Upper lobe of right lung (tissue), 1 donor: ENCODE measurements around the gene GOPC. TPM values are rescaled to one million over a fixed set of nuclear protein-coding genes. Genes with fewer than 3 reads are reported as not detected.

Experiments
- ATAC-seq: fragments of 200-7000 bp; cut with Tn5 transposase; one replicate; pipeline ENCODE4 v1.9.1; 2020; ENCODE audit warnings: mild to moderate bottlenecking, moderate library complexity
- DNase-seq: peaks from one replicate; pipeline ENCODE4 v3.0.0-alpha.2; 2020
- H3K27ac ChIP-seq: fragments of 200-600 bp; one replicate; pipeline ENCODE4 v1.8.0; 2022
- H3K27me3 ChIP-seq: fragments of 200-600 bp; one replicate; pipeline ENCODE4 v1.8.0; 2022; ENCODE audit warnings: mild to moderate bottlenecking
- H3K36me3 ChIP-seq: fragments of 200-600 bp; one replicate; pipeline ENCODE4 v1.8.0; 2022
- H3K4me1 ChIP-seq: fragments of 200-600 bp; one replicate; pipeline ENCODE4 v1.8.0; 2022
- H3K4me3 ChIP-seq: fragments of 200-600 bp; one replicate; pipeline ENCODE4 v1.8.0; 2022; ENCODE audit warnings: mild to moderate bottlenecking
- H3K9me3 ChIP-seq: fragments of 200-600 bp; one replicate; pipeline ENCODE4 v1.8.0; 2022
- intact Hi-C: fragments of 100-400 bp; cut with DNase I; formaldehyde crosslinking; loops from one replicate; pipeline ENCODE4 v1.11.0; 2022
- total RNA-seq: library from RNA; stranded (reverse); fragmentation: NEBNext Ultra II Directional; extraction: Animal tissue kit (Norgen Biotek cat#: 25700); gene quantifications from one replicate; pipeline ENCODE4 v1.2.1, GENCODE V29; 2021
- TF ChIP-seq, protein P1 (sequence below): fragments of 200-600 bp; IDR thresholded peaks from one replicate; pipeline ENCODE4 v1.8.0; 2022; ENCODE audit warnings: antibody characterized with exemption
- donor health status: DM: no; HTN: yes; CAD: no; lungs with severe emphysema.

GOPC gene
- total RNA-seq, 1 donor from 2014 or later = 21.5 TPM

DNA sequence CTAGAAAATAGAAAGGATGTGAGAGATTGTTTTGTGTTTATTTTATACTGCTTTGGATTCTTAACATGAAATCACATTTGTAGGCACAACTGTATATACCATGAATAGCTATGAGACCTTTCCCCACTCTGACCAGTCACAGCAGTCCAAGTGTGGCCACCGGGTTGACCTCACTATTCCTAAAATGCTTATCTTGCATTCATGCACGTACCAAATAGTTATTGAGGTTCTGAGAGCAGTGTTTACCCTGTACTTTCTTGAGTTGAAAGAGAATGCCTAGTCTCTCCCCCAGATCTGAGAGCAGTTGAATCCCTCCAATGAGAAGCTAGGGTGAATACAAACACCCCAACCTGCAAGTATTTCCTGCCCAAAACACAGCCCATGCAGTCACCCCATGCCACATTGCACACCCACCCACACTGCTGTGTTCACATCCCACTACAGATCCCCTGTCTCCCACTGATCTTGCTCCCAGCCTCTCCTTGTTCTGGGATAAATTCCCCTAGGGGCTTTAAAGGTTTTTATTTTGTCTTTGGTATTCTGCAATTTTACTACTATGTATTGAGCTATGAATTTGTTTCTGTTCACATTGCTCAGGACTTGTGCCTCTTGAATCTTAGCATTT, 51.6 kb downstream of the GOPC start:
- no peak overlapping the region for H3K27ac ChIP-seq
- DNase-seq = no peak
- peaks cover 17% of the 10 kb centered on the region for H3K36me3 ChIP-seq
- intact Hi-C loops = loop anchor here (10.0 kb wide), 1 partner anchor 106 kb away; no protein-coding TSS in a partner anchor
- TF ChIP-seq, protein P1, sequence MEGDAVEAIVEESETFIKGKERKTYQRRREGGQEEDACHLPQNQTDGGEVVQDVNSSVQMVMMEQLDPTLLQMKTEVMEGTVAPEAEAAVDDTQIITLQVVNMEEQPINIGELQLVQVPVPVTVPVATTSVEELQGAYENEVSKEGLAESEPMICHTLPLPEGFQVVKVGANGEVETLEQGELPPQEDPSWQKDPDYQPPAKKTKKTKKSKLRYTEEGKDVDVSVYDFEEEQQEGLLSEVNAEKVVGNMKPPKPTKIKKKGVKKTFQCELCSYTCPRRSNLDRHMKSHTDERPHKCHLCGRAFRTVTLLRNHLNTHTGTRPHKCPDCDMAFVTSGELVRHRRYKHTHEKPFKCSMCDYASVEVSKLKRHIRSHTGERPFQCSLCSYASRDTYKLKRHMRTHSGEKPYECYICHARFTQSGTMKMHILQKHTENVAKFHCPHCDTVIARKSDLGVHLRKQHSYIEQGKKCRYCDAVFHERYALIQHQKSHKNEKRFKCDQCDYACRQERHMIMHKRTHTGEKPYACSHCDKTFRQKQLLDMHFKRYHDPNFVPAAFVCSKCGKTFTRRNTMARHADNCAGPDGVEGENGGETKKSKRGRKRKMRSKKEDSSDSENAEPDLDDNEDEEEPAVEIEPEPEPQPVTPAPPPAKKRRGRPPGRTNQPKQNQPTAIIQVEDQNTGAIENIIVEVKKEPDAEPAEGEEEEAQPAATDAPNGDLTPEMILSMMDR = no peak
- H3K4me3 ChIP-seq = no peak overlapping the region
- no peak for ATAC-seq
- no peaks in the 10 kb centered on the region for H3K9me3 ChIP-seq
- H3K4me1 ChIP-seq = peaks cover 10% of the 10 kb centered on the region
- no peaks in the 10 kb centered on the region for H3K27me3 ChIP-seq

DNA sequence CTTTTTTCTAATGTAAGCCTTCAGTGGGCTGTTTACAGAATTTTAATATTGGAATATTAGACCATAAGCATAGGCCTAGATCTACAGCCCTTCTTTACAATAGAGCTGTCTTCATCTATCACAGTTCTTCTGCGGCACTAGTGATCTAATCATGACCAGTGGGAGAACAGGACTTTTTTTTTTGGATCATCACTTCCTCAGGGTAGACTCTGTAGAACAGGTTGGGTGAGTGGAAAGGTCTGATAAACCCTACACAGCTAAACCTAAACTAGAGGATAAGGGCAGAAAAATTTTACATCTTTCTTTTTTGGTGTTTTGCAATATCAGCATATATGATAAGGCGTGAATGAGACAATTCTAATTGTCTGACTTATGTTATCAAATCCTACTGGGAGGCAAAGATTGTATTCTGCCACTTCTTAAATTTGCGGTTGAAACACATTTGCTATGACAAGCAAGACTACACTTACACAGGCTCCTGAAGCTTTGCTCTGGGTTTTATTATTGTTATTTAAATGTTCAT, 52.2 kb downstream of the GOPC start:
- intact Hi-C loops = loop anchor here (10.0 kb wide), 1 partner anchor 105 kb away; no protein-coding TSS in a partner anchor
- TF ChIP-seq, protein P1 = no peak
- Histone ChIP-seq H3K9me3 (no peaks in the 10 kb centered on the region), H3K4me1 (peaks cover 10% of the 10 kb centered on the region), H3K4me3 (no peak overlapping the region), H3K27ac (no peak overlapping the region), H3K36me3 (peaks cover 23% of the 10 kb centered on the region), H3K27me3 (no peaks in the 10 kb centered on the region)
- no peak for ATAC-seq
- no peak for DNase-seq

DNA sequence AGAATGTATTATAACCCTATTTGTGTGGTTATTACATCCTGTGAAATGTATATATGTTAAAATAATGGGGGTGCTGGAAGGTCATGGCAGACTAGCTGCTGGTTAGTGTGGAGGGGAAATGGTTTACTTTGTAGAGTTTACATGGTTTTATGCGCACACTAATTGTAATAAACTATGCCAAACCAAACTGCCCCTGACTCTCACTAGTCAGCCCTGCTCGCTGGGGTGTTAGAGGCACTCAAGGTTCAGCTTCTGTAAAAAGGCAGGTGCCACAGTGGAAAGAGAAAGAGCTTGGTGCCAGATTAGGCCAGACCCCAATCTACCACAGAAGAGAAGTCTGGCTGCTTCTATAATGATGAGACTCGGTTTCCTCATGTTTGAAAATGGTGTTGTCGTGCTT, 52.7 kb downstream of the GOPC start:
- peaks cover 10% of the 10 kb centered on the region for H3K4me1 ChIP-seq
- no peak overlapping the region for H3K27ac ChIP-seq
- H3K36me3 ChIP-seq = peaks cover 28% of the 10 kb centered on the region
- no peaks in the 10 kb centered on the region for H3K9me3 ChIP-seq
- no peak overlapping the region for H3K4me3 ChIP-seq
- no peak for DNase-seq
- no peaks in the 10 kb centered on the region for H3K27me3 ChIP-seq
- ATAC-seq = no peak
- intact Hi-C loops = loop anchor here (10.0 kb wide), 1 partner anchor 105 kb away; no protein-coding TSS in a partner anchor
- TF ChIP-seq, protein P1 = no peak

DNA sequence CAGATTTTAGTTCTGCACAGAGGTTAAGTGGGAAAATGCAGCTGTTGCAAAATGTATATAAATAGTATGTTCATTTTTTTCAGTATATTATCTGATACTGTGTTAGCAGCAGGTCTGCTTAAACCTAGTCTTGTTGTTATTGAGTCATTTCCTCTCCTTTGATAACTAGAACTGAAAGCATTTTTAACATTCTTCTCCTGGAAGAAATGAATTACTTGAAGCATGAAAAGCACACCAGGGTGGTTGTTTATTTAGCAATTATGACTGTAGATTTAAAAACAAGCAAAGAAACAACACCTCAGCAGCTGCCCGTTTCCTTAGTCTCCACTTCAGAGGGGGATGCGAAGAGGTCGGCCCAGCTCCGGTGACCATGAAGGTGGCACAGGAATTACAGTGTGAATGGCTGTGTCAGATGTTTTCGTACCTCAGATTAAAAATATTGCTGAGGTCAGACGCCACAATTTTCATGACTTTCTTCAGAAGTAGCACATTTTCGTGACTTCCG, 53.5 kb downstream of the GOPC start:
- Histone ChIP-seq H3K9me3 (no peaks in the 10 kb centered on the region), H3K27me3 (no peaks in the 10 kb centered on the region), H3K27ac (peak overlapping the region; percentile 18), H3K36me3 (peaks cover 35% of the 10 kb centered on the region), H3K4me3 (no peak overlapping the region), H3K4me1 (peaks cover 10% of the 10 kb centered on the region)
- peak; percentile 4 for ATAC-seq
- intact Hi-C loops = no loop called here
- DNase-seq = no peak
- TF ChIP-seq, protein P1 = no peak

- no peaks in the 10 kb centered on the region for H3K27me3 ChIP-seq
- no peaks in the 10 kb centered on the region for H3K9me3 ChIP-seq
- H3K4me3 ChIP-seq = peak overlapping the region; percentile 35
- peaks cover 43% of the 10 kb centered on the region for H3K36me3 ChIP-seq
- TF ChIP-seq, protein P1 = no peak
- intact Hi-C loops = no loop called here
- peak; percentile 66 for ATAC-seq
- H3K4me1 ChIP-seq = peaks cover 10% of the 10 kb centered on the region
- peak overlapping the region; percentile 15 for H3K27ac ChIP-seq
- peak; percentile 65 for DNase-seq
These were observed 54.4 kb downstream of the GOPC start for GRCh38 chr6:117547688-117548621.
